Neural progenitor cell (in vitro differentiated cells): ENCODE measurements around the gene IPO7.

Experiments used
- CTCF ChIP-seq: fragments of 200-600 bp; sonication (generic); IDR thresholded peaks from 2 replicates; pipeline ENCODE4 v1.5.1; 2017; ENCODE audit warnings: antibody characterized with exemption, mild to moderate bottlenecking
- EZH2 ChIP-seq: fragments of 200-600 bp; sonication (generic); IDR thresholded peaks from 2 replicates; pipeline ENCODE4 v1.6.1; 2017; ENCODE audit warnings: antibody characterized with exemption, mild to moderate bottlenecking, moderate library complexity
- EZH2phosphoT487 ChIP-seq: fragments of 200-600 bp; sonication (generic); IDR thresholded peaks from 2 replicates; pipeline ENCODE4 v1.6.1; 2017; ENCODE audit warnings: antibody characterized with exemption

- TF ChIP-seq CTCF: no peak
- TF ChIP-seq EZH2phosphoT487: no peak
- no peak for TF ChIP-seq EZH2
Measured at GRCh38 chr11:9448576-9449352, 64.3 kb downstream of the IPO7 start.
